Neural progenitor cell (in vitro differentiated cells): ENCODE measurements around the gene ADAMTSL2. TPM values are rescaled to one million over a fixed set of nuclear protein-coding genes. Genes with fewer than 3 reads are reported as not detected.

Experiments
- DNase-seq: peaks from one replicate; pipeline ENCODE4 v3.0.0-alpha.2; 2016; ENCODE audit warnings: low spot score
- H2AFZ ChIP-seq: fragments of 200-600 bp; sonication (generic); replicated peaks from 2 replicates; pipeline ENCODE4 v1.6.1; 2016; ENCODE audit warnings: antibody characterized with exemption
- H3F3A ChIP-seq: fragments of 200-600 bp; sonication (generic); 2 replicates; pipeline ENCODE4 v1.6.1; 2016; ENCODE audit warnings: antibody characterized with exemption, low read depth
- H3K27ac ChIP-seq: fragments of 200-600 bp; sonication (generic); 2 replicates; pipeline ENCODE4 v1.5.1; 2016; ENCODE audit warnings: mild to moderate bottlenecking
- H3K27me3 ChIP-seq: fragments of 200-600 bp; sonication (generic); 2 replicates; pipeline ENCODE4 v1.6.1; 2016; ENCODE audit warnings: mild to moderate bottlenecking, moderate library complexity
- H3K36me3 ChIP-seq: fragments of 200-600 bp; sonication (generic); 2 replicates; pipeline ENCODE4 v1.5.1; 2016
- H3K4me1 ChIP-seq: fragments of 200-600 bp; sonication (generic); 2 replicates; pipeline ENCODE4 v1.6.1; 2016; ENCODE audit warnings: mixed run types
- H3K4me2 ChIP-seq: fragments of 200-600 bp; sonication (generic); 2 replicates; pipeline ENCODE4 v1.6.1; 2016
- H3K4me3 ChIP-seq: fragments of 200-600 bp; sonication (generic); 2 replicates; pipeline ENCODE4 v1.5.1; 2016
- H3K79me2 ChIP-seq: fragments of 200-600 bp; sonication (generic); 2 replicates; pipeline ENCODE4 v1.6.1; 2016; ENCODE audit warnings: low read depth
- H3K9ac ChIP-seq: fragments of 200-600 bp; sonication (generic); 2 replicates; pipeline ENCODE4 v1.6.1; 2016
- H3K9me3 ChIP-seq: fragments of 200-600 bp; sonication (generic); 2 replicates; pipeline ENCODE4 v1.5.1; 2016; ENCODE audit warnings: low read depth
- H4K20me1 ChIP-seq: fragments of 200-600 bp; sonication (generic); 2 replicates; pipeline ENCODE4 v1.6.1; 2016; ENCODE audit warnings: low read depth
- H3K27ac Mint-ChIP-seq: 3 replicates; pipeline ENCODE4 v1.8.0; 2021; ENCODE audit warnings: mixed read lengths
- H3K27me3 Mint-ChIP-seq: 2 replicates; pipeline ENCODE4 v1.8.0; 2022; ENCODE audit warnings: low read depth, mild to moderate bottlenecking, inconsistent platforms, moderate library complexity, mixed read lengths; ENCODE audit not compliant: insufficient read depth
- H3K36me3 Mint-ChIP-seq: 3 replicates; pipeline ENCODE4 v1.8.0; 2021; ENCODE audit warnings: mixed read lengths
- H3K4me1 Mint-ChIP-seq: 3 replicates; pipeline ENCODE4 v1.8.0; 2021; ENCODE audit warnings: mixed read lengths
- H3K4me3 Mint-ChIP-seq: 3 replicates; pipeline ENCODE4 v1.8.0; 2021; ENCODE audit warnings: mild to moderate bottlenecking, moderate library complexity, mixed read lengths
- H3K9me3 Mint-ChIP-seq: 3 replicates; pipeline ENCODE4 v1.8.0; 2020; ENCODE audit warnings: mixed read lengths
- CTCF ChIP-seq: fragments of 200-600 bp; sonication (generic); IDR thresholded peaks from 2 replicates; pipeline ENCODE4 v1.5.1; 2017; ENCODE audit warnings: antibody characterized with exemption, mild to moderate bottlenecking
- EZH2 ChIP-seq: fragments of 200-600 bp; sonication (generic); IDR thresholded peaks from 2 replicates; pipeline ENCODE4 v1.6.1; 2017; ENCODE audit warnings: antibody characterized with exemption, mild to moderate bottlenecking, moderate library complexity
- EZH2phosphoT487 ChIP-seq: fragments of 200-600 bp; sonication (generic); IDR thresholded peaks from 2 replicates; pipeline ENCODE4 v1.6.1; 2017; ENCODE audit warnings: antibody characterized with exemption
- total RNA-seq: library from RNA; depleted of rRNA; stranded (reverse); fragments of >200 nt; gene quantifications from 2 replicates; pipeline ENCODE4 v1.2.3, GENCODE V29; 2015; ENCODE audit warnings: low replicate concordance

ADAMTSL2 gene
- total RNA-seq, 1 donor from 2014 or later = 0.30 TPM

- no peak for TF ChIP-seq CTCF
- TF ChIP-seq EZH2 = no peak
- no peak for TF ChIP-seq EZH2phosphoT487
- peaks cover 24% of the 10 kb centered on the region for H3K4me1 Mint-ChIP-seq
- no peaks in the 10 kb centered on the region for H3K36me3 Mint-ChIP-seq
- peaks cover 8% of the 10 kb centered on the region for H3K27me3 Mint-ChIP-seq
- DNase-seq = peak; percentile 39
- no peaks in the 10 kb centered on the region for H4K20me1 ChIP-seq
- H2AFZ ChIP-seq = peak overlapping the region; percentile 5
- H3K4me2 ChIP-seq = no peak overlapping the region
- no peaks in the 10 kb centered on the region for H3F3A ChIP-seq
- H3K9me3 ChIP-seq = no peaks in the 10 kb centered on the region
- H3K27ac ChIP-seq = no peak overlapping the region
- H3K9ac ChIP-seq = no peak overlapping the region
- H3K4me3 Mint-ChIP-seq = no peak overlapping the region
- no peak overlapping the region for H3K4me3 ChIP-seq
- no peaks in the 10 kb centered on the region for H3K27me3 ChIP-seq
- no peaks in the 10 kb centered on the region for H3K9me3 Mint-ChIP-seq
- no peaks in the 10 kb centered on the region for H3K79me2 ChIP-seq
- no peaks in the 10 kb centered on the region for H3K36me3 ChIP-seq
- peak overlapping the region; percentile 37 for H3K27ac Mint-ChIP-seq
- H3K4me1 ChIP-seq = peaks cover 9% of the 10 kb centered on the region
Observed at GRCh38 chr9:133569891-133570690, 35.6 kb downstream of the ADAMTSL2 start.

GRCh38 chr9:133570691-133571080 lies 36.2 kb downstream of the ADAMTSL2 start:
- Histone ChIP-seq H3F3A (no peaks in the 10 kb centered on the region), H3K9me3 (no peaks in the 10 kb centered on the region), H3K9ac (no peak overlapping the region), H3K79me2 (no peaks in the 10 kb centered on the region), H2AFZ (peak overlapping the region; percentile 5), H3K27ac (no peak overlapping the region), H3K27me3 (no peaks in the 10 kb centered on the region), H3K4me2 (no peak overlapping the region), H3K4me1 (peaks cover 9% of the 10 kb centered on the region), H3K36me3 (no peaks in the 10 kb centered on the region), H3K4me3 (no peak overlapping the region), H4K20me1 (no peaks in the 10 kb centered on the region)
- no peak for DNase-seq
- no peaks in the 10 kb centered on the region for H3K9me3 Mint-ChIP-seq
- TF ChIP-seq EZH2phosphoT487 = no peak
- TF ChIP-seq EZH2 = no peak
- no peak for TF ChIP-seq CTCF
- H3K27me3 Mint-ChIP-seq = peaks cover 8% of the 10 kb centered on the region
- peaks cover 26% of the 10 kb centered on the region for H3K4me1 Mint-ChIP-seq
- H3K36me3 Mint-ChIP-seq = no peaks in the 10 kb centered on the region
- no peak overlapping the region for H3K4me3 Mint-ChIP-seq
- peak overlapping the region; percentile 37 for H3K27ac Mint-ChIP-seq

GRCh38 chr9:133571391-133571890 lies 36.9 kb downstream of the ADAMTSL2 start:
- H3K36me3 Mint-ChIP-seq = no peaks in the 10 kb centered on the region
- H3K4me1 Mint-ChIP-seq = peaks cover 27% of the 10 kb centered on the region
- no peak overlapping the region for H2AFZ ChIP-seq
- no peaks in the 10 kb centered on the region for H3K79me2 ChIP-seq
- no peaks in the 10 kb centered on the region for H4K20me1 ChIP-seq
- no peak overlapping the region for H3K9ac ChIP-seq
- peaks cover 8% of the 10 kb centered on the region for H3K27me3 Mint-ChIP-seq
- H3K4me3 ChIP-seq = no peak overlapping the region
- H3K4me3 Mint-ChIP-seq = no peak overlapping the region
- no peaks in the 10 kb centered on the region for H3F3A ChIP-seq
- H3K27ac Mint-ChIP-seq = no peak overlapping the region
- H3K27me3 ChIP-seq = no peaks in the 10 kb centered on the region
- no peaks in the 10 kb centered on the region for H3K9me3 ChIP-seq
- no peaks in the 10 kb centered on the region for H3K9me3 Mint-ChIP-seq
- TF ChIP-seq CTCF = no peak
- H3K36me3 ChIP-seq = no peaks in the 10 kb centered on the region
- H3K4me2 ChIP-seq = no peak overlapping the region
- H3K27ac ChIP-seq = no peak overlapping the region
- DNase-seq = no peak
- H3K4me1 ChIP-seq = peaks cover 9% of the 10 kb centered on the region
